Natural killer cell (primary cell): ENCODE results near the gene POLR2F. TPM values are rescaled to one million over a fixed set of nuclear protein-coding genes. Genes with fewer than 3 reads are reported as not detected.

Experiments
- ATAC-seq, 3 donors: fragments of 150-1000 bp in 2 of 3; fragments of 200-7000 bp in 1 of 3; cut with Tn5 transposase; 1 replicate in 1 of 3; 2 replicates in 2 of 3; pipeline ENCODE4 v1.10.0; 2021; ENCODE audit warnings: mild to moderate bottlenecking in 2 of 3, moderate library complexity in 2 of 3
- DNase-seq, 2 donors: peaks; one replicate each; pipeline versions ENCODE4 v3.0.0 to v3.0.0-alpha.2; 2013 to 2021; ENCODE audit warnings: mixed read lengths in 1 of 2
- H3K27ac ChIP-seq: one replicate; pipeline ENCODE4 v1.5.1; 2013; ENCODE audit warnings: mild to moderate bottlenecking, low read length
- H3K27me3 ChIP-seq: one replicate; pipeline ENCODE4 v1.6.1; 2013; ENCODE audit warnings: low read length; ENCODE audit not compliant: control insufficient read depth, insufficient read depth
- H3K36me3 ChIP-seq: one replicate; pipeline ENCODE4 v1.6.1; 2013; ENCODE audit warnings: low read length; ENCODE audit not compliant: control insufficient read depth, insufficient read depth
- H3K4me1 ChIP-seq: one replicate; pipeline ENCODE4 v1.6.1; 2013; ENCODE audit warnings: low read length; ENCODE audit not compliant: control insufficient read depth, insufficient read depth
- H3K4me3 ChIP-seq: one replicate; pipeline ENCODE4 v1.5.1; 2013; ENCODE audit warnings: low read length
- H3K9me3 ChIP-seq: one replicate; pipeline ENCODE4 v1.6.1; 2013; ENCODE audit warnings: low read length; ENCODE audit not compliant: control insufficient read depth, insufficient read depth
- H3K27ac Mint-ChIP-seq, 2 donors: one replicate each; pipeline ENCODE4 v1.8.0; 2022; ENCODE audit warnings: mild to moderate bottlenecking in 2 of 2, mixed read lengths in 2 of 2, moderate library complexity in 1 of 2
- H3K27me3 Mint-ChIP-seq, 2 donors: one replicate each; pipeline ENCODE4 v1.8.0; 2022; ENCODE audit warnings: low read depth in 2 of 2, mixed read lengths in 2 of 2
- H3K36me3 Mint-ChIP-seq: one replicate; pipeline ENCODE4 v1.8.0; 2022; ENCODE audit warnings: mixed read lengths
- H3K4me1 Mint-ChIP-seq, 2 donors: one replicate each; pipeline ENCODE4 v1.8.0; 2022; ENCODE audit warnings: mixed read lengths in 2 of 2
- H3K4me3 Mint-ChIP-seq: one replicate; pipeline ENCODE4 v1.8.0; 2022; ENCODE audit warnings: mild to moderate bottlenecking, moderate library complexity, mixed read lengths
- H3K9me3 Mint-ChIP-seq, 2 donors: one replicate each; pipeline ENCODE4 v1.8.0; 2022; ENCODE audit warnings: mixed read lengths in 2 of 2
- CTCF ChIP-seq: fragments of 200-600 bp; IDR thresholded peaks from one replicate; pipeline ENCODE4 v1.8.0; 2022; ENCODE audit warnings: antibody characterized with exemption
- WGBS: methylation state at CpG from one replicate; pipeline ENCODE4 v1.1.7; 2013; ENCODE audit warnings: missing lambda C conversion rate; ENCODE audit not compliant: insufficient coverage; 5-methylcytosine and 5-hydroxymethylcytosine counted together
- intact Hi-C: fragments of 100-400 bp; cut with micrococcal nuclease; formaldehyde crosslinking; loops from one replicate; pipeline ENCODE4 v1.14.2; 2022
- total RNA-seq, 4 donors: library from RNA; stranded (reverse); fragments of 120-200 nt in 1 of 4; gene quantifications; one replicate each; pipeline versions ENCODE4 v1.2.3 to v1.2.4, GENCODE V29; 2013 to 2022

POLR2F gene
- total RNA-seq, 3 donors from 2014 or later (not counting 1 experiment from before 2014, with no cell fraction given), result 38.7 to 40.6 (median 38.8) TPM

DNA sequence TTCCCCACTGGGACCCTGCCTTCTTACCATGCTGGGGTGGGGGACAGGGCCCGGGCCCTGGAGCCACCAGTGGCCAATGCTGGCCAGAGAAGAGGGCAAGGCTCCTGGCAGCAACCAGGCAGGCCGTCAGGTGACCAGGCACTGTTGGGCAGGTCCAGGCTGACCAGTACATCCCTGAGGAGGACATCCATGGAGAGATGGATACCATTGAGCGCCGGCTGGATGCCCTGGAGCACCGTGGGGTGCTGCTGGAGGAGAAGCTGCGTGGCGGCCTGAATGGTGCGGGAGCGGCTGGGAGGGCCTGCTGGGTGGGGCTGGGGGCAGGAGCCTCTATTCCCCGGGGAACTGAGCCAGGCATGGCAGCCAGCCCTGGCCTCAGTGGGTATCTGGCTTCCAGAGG, 21.1 kb upstream of the POLR2F start:
- no peak for TF ChIP-seq CTCF
- Histone ChIP-seq H3K27me3 (no peaks in the 10 kb centered on the region), H3K36me3 (peaks cover 23% of the 10 kb centered on the region), H3K27ac (no peak overlapping the region), H3K4me3 (no peak overlapping the region), H3K9me3 (no peaks in the 10 kb centered on the region), H3K4me1 (peaks cover 10% of the 10 kb centered on the region)
- no peak overlapping the region for H3K4me3 Mint-ChIP-seq
- ATAC-seq (no peak), DNase-seq (no peak)
- 93% methylated on average over 10 of the region's 10 CpGs for WGBS
- peaks cover 8 to 17% of the 10 kb centered on the region in 2 donors for H3K4me1 Mint-ChIP-seq
- H3K9me3 Mint-ChIP-seq, result no peaks in the 10 kb centered on the region
- intact Hi-C loops, result no loop called here
- no peak overlapping the region for H3K27ac Mint-ChIP-seq
- no peaks in the 10 kb centered on the region for H3K36me3 Mint-ChIP-seq
- H3K27me3 Mint-ChIP-seq, result no peaks in the 10 kb centered on the region

DNA sequence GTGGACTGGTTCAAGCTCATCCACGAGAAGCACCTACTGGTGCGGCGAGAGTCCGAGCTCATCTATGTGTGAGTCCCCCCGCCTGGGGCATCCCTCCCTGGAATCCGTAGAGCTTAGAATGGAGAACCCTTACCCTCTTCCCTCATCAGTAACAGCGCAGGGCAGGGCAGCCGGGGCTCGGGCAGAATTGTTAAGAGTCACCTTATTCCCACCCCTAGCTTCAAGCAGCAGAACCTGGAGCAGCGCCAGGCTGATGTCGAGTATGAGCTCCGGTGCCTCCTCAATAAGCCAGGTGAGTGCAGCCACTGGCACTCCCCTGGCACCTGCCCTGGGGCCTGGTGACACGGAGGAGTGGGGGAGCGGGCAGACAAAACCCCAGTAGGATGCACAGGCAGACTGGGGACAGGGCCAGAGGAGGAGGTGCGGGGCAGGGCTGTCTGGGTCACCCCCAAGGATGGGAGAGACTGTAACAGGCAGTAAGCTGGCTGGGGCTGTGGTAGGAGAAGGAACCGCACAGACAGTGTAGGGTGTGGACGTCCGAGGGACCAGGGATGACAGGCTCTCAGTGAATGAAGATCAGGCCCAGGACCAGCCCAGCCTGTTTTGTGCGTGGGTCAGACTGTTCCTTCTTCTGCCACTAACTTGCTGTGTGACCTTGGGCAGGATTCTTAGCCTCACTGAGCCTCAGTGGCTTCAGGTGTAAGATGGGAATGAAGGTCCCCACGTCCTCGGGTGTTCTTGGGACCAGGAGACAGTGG, 20.5 kb upstream of the POLR2F start:
- H3K9me3 ChIP-seq, result no peaks in the 10 kb centered on the region
- no peaks in the 10 kb centered on the region for H3K27me3 ChIP-seq
- 94% methylated on average over 21 of the region's 21 CpGs for WGBS
- peak overlapping the region in 1 of 2 donors; percentile 51 for H3K27ac Mint-ChIP-seq
- TF ChIP-seq CTCF, result no peak
- H3K36me3 ChIP-seq, result peaks cover 23% of the 10 kb centered on the region
- ATAC-seq (no peak), DNase-seq (no peak)
- no peak overlapping the region for H3K27ac ChIP-seq
- no peak overlapping the region for H3K4me3 ChIP-seq
- no peaks in the 10 kb centered on the region for H3K36me3 Mint-ChIP-seq
- H3K4me1 ChIP-seq, result peaks cover 10% of the 10 kb centered on the region
- H3K27me3 Mint-ChIP-seq, result no peaks in the 10 kb centered on the region
- peaks cover 8 to 17% of the 10 kb centered on the region in 2 donors for H3K4me1 Mint-ChIP-seq
- intact Hi-C loops, result no loop called here
- H3K9me3 Mint-ChIP-seq, result no peaks in the 10 kb centered on the region
- no peak overlapping the region for H3K4me3 Mint-ChIP-seq

GRCh38 chr22:37933711-37934376, 19.7 kb upstream of the POLR2F start:
- Histone ChIP-seq H3K27ac (no peak overlapping the region), H3K9me3 (no peaks in the 10 kb centered on the region), H3K36me3 (peaks cover 20% of the 10 kb centered on the region), H3K4me3 (no peak overlapping the region), H3K4me1 (peaks cover 10% of the 10 kb centered on the region), H3K27me3 (no peaks in the 10 kb centered on the region)
- Mint-ChIP-seq H3K36me3 (no peaks in the 10 kb centered on the region), H3K27ac (no peak overlapping the region), H3K27me3 (no peaks in the 10 kb centered on the region), H3K9me3 (no peaks in the 10 kb centered on the region), H3K4me3 (no peak overlapping the region), H3K4me1 (peaks cover 8 to 17% of the 10 kb centered on the region in 2 donors)
- 12% methylated on average over 13 of the region's 13 CpGs for WGBS
- DNase-seq, result peak; percentile 72 to 86
- TF ChIP-seq CTCF, result peak; percentile 82
- intact Hi-C loops, result no loop called here
- peak; percentile 93 to 100 (median 99) for ATAC-seq
